NB4 (cell line): ENCODE results near the gene COL5A2.
A peak's percentile ranks its signal among the peaks of the same experiment; 100 is the strongest.

Source experiments
- DNase-seq: peaks from one replicate; pipeline ENCODE4 v3.0.0; 2010; ENCODE audit warnings: low read depth
- H3K4me3 ChIP-seq: one replicate; pipeline ENCODE4 v1.5.1; 2011; ENCODE audit warnings: mild to moderate bottlenecking, low read depth, low read length, moderate library complexity
- CTCF ChIP-seq: IDR thresholded peaks from one replicate; pipeline ENCODE4 v1.5.1; 2012; ENCODE audit warnings: low read depth, low read length
- MAX ChIP-seq: IDR thresholded peaks from 2 replicates; pipeline ENCODE4 v1.6.1; 2011; ENCODE audit warnings: low read depth, low read length
- MYC ChIP-seq: IDR thresholded peaks from 2 replicates; pipeline ENCODE4 v1.6.1; 2011; ENCODE audit warnings: low read depth, low read length
- POLR2A ChIP-seq: IDR thresholded peaks from 2 replicates; pipeline ENCODE4 v1.6.1; 2011; ENCODE audit warnings: mild to moderate bottlenecking; ENCODE audit not compliant: insufficient read length; ENCODE audit errors: extremely low read depth

Gene COL5A2

GRCh38 chr2:189010536-189010935 lies 169.0 kb downstream of the COL5A2 start:
- TF ChIP-seq POLR2A (no peak), MAX (no peak), MYC (no peak), CTCF (no peak)
- H3K4me3 ChIP-seq: no peak overlapping the region
- DNase-seq: no peak

- no peak for TF ChIP-seq POLR2A
- no peak for TF ChIP-seq MYC
- no peak for TF ChIP-seq CTCF
- no peak for TF ChIP-seq MAX
- DNase-seq: no peak
- H3K4me3 ChIP-seq: no peak overlapping the region
These were observed 170.9 kb downstream of the COL5A2 start for GRCh38 chr2:189008555-189009262.

GRCh38 chr2:189002079-189002478 lies 177.5 kb downstream of the COL5A2 start:
- H3K4me3 ChIP-seq: no peak overlapping the region
- TF ChIP-seq MAX (no peak), MYC (no peak), CTCF (no peak), POLR2A (no peak)
- DNase-seq: peak; percentile 14

GRCh38 chr2:189000221-189000620 lies 179.3 kb downstream of the COL5A2 start:
- TF ChIP-seq MYC (no peak), MAX (no peak), CTCF (no peak), POLR2A (no peak)
- DNase-seq: no peak

GRCh38 chr2:188997263-188997662 lies 182.3 kb downstream of the COL5A2 start:
- no peak for TF ChIP-seq POLR2A
- TF ChIP-seq CTCF: no peak
- TF ChIP-seq MYC: no peak
- TF ChIP-seq MAX: no peak
- no peak overlapping the region for H3K4me3 ChIP-seq
- DNase-seq: no peak

More at GRCh38 chr2:189000221-189000620, 179.3 kb downstream of the COL5A2 start:
- H3K4me3 ChIP-seq: no peak overlapping the region
